CD14-positive monocyte (primary cell): ENCODE measurements around the gene ME3. TPM values are rescaled to one million over a fixed set of nuclear protein-coding genes. Genes with fewer than 3 reads are reported as not detected.

Source experiments
- DNase-seq, 3 donors: peaks; one replicate each; pipeline ENCODE4 v3.0.0-alpha.2; 2011 to 2022
- H2AFZ ChIP-seq: 2 replicates; pipeline ENCODE4 v1.6.0; 2012; ENCODE audit warnings: mild to moderate bottlenecking, low read depth, low read length, inconsistent platforms; ENCODE audit not compliant: insufficient read depth, poor library complexity, severe bottlenecking
- H3K27ac ChIP-seq, 2 donors: 1 replicate in 1 of 2; 2 replicates in 1 of 2; pipeline ENCODE4 v1.5.1; 2012 to 2013; ENCODE audit warnings: low read length in 2 of 2, control low read depth in 1 of 2, inconsistent platforms in 1 of 2, low read depth in 1 of 2, mild to moderate bottlenecking in 1 of 2
- H3K27me3 ChIP-seq, 2 donors: one replicate each; pipeline versions ENCODE4 v1.6.0 to v1.6.1; 2011 to 2013; ENCODE audit warnings: low read length in 2 of 2; ENCODE audit not compliant: control insufficient read depth in 2 of 2, insufficient read depth in 2 of 2
- H3K36me3 ChIP-seq, 2 donors: replicated peaks in 1 of 2; 1 replicate in 1 of 2; 2 replicates in 1 of 2; pipeline versions ENCODE4 v1.5.1 to v1.6.1; 2012 to 2013; ENCODE audit warnings: low read length in 2 of 2, control low read depth in 1 of 2, inconsistent platforms in 1 of 2, mild to moderate bottlenecking in 1 of 2; ENCODE audit not compliant: insufficient read depth in 2 of 2, control insufficient read depth in 1 of 2
- H3K4me1 ChIP-seq, 2 donors: 1 replicate in 1 of 2; 2 replicates in 1 of 2; pipeline versions ENCODE4 v1.5.1 to v1.6.1; 2012 to 2013; ENCODE audit warnings: low read length in 2 of 2, control low read depth in 1 of 2, inconsistent platforms in 1 of 2, mild to moderate bottlenecking in 1 of 2, moderate library complexity in 1 of 2; ENCODE audit not compliant: insufficient read depth in 2 of 2, control insufficient read depth in 1 of 2
- H3K4me2 ChIP-seq: replicated peaks from 2 replicates; pipeline ENCODE3; 2012; ENCODE audit warnings: low read length, moderate library complexity, mild to moderate bottlenecking; ENCODE audit not compliant: poor library complexity, severe bottlenecking; ENCODE audit errors: extremely low read depth
- H3K4me3 ChIP-seq, 3 experiments: fragments of 200-600 bp in 1 of 3; sonication (generic) in 1 of 3; replicated peaks in 1 of 3; 1 replicate in 2 of 3; 2 replicates in 1 of 3; pipeline ENCODE4 v1.5.1; 2011 to 2013; ENCODE audit warnings: low read length in 3 of 3, mild to moderate bottlenecking in 3 of 3, control low read depth in 2 of 3, low read depth in 2 of 3, inconsistent platforms in 1 of 3, moderate library complexity in 1 of 3
- H3K79me2 ChIP-seq: 2 replicates; pipeline ENCODE4 v1.6.0; 2012; ENCODE audit warnings: mild to moderate bottlenecking, control low read depth, inconsistent platforms, low read length, moderate library complexity; ENCODE audit not compliant: insufficient read depth
- H3K9ac ChIP-seq: 2 replicates; pipeline ENCODE4 v1.6.0; 2017; ENCODE audit warnings: low read length, mild to moderate bottlenecking; ENCODE audit not compliant: insufficient read depth, poor library complexity, severe bottlenecking
- H3K9me3 ChIP-seq, 2 donors: replicated peaks in 1 of 2; 1 replicate in 1 of 2; 2 replicates in 1 of 2; pipeline versions ENCODE4 v1.5.1 to v1.6.1; 2012 to 2013; ENCODE audit warnings: low read length in 2 of 2, control low read depth in 1 of 2; ENCODE audit not compliant: control insufficient read depth in 1 of 2, insufficient read depth in 1 of 2
- H4K20me1 ChIP-seq: 2 replicates; pipeline ENCODE4 v1.6.0; 2012; ENCODE audit warnings: mild to moderate bottlenecking, low read length, control low read depth, moderate library complexity; ENCODE audit not compliant: insufficient read depth
- H3K27ac Mint-ChIP-seq, 7 donors: one replicate each; pipeline ENCODE4 v1.8.0; 2020; ENCODE audit warnings: mild to moderate bottlenecking in 7 of 7, mixed read lengths in 7 of 7, moderate library complexity in 6 of 7, inconsistent platforms in 2 of 7
- H3K27me3 Mint-ChIP-seq, 3 donors: one replicate each; pipeline ENCODE4 v1.8.0; 2021 to 2022; ENCODE audit warnings: low read depth in 3 of 3, mild to moderate bottlenecking in 3 of 3, mixed read lengths in 3 of 3, moderate library complexity in 3 of 3, inconsistent platforms in 1 of 3
- H3K36me3 Mint-ChIP-seq, 2 donors: one replicate each; pipeline ENCODE4 v1.8.0; 2020; ENCODE audit warnings: mixed read lengths in 2 of 2, inconsistent platforms in 1 of 2, mild to moderate bottlenecking in 1 of 2
- H3K4me1 Mint-ChIP-seq: one replicate; pipeline ENCODE4 v1.8.0; 2020; ENCODE audit warnings: mild to moderate bottlenecking, mixed read lengths
- H3K4me3 Mint-ChIP-seq, 2 donors: one replicate each; pipeline ENCODE4 v1.8.0; 2020; ENCODE audit warnings: mild to moderate bottlenecking in 2 of 2, mixed read lengths in 2 of 2, moderate library complexity in 1 of 2
- H3K9me3 Mint-ChIP-seq, 7 donors: one replicate each; pipeline ENCODE4 v1.8.0; 2020 to 2022; ENCODE audit warnings: mixed read lengths in 7 of 7, mild to moderate bottlenecking in 6 of 7, moderate library complexity in 6 of 7, inconsistent platforms in 2 of 7
- CTCF ChIP-seq: fragments of 200-600 bp; IDR thresholded peaks from one replicate; pipeline ENCODE4 v1.8.0; 2022; ENCODE audit warnings: antibody characterized with exemption, mild to moderate bottlenecking
- WGBS: methylation state at CpG from one replicate; pipeline ENCODE4 v1.1.5; 2013; ENCODE audit warnings: missing lambda C conversion rate; ENCODE audit not compliant: insufficient coverage; 5-methylcytosine and 5-hydroxymethylcytosine counted together
- intact Hi-C, 2 donors: fragments of 100-400 bp; cut with micrococcal nuclease; formaldehyde crosslinking; loops; one replicate each; pipeline versions ENCODE4 v1.15.0 to v1.15.1; 2023
- polyA plus RNA-seq, 3 donors: library from polyadenylated mRNA; depleted of rRNA in 1 of 3; unstranded in 2 of 3; stranded (reverse) in 1 of 3; fragments of 300-500 nt in 2 of 3; fragments of >200 nt in 1 of 3; fragmentation: Illumina TruSeq in 2 of 3; gene quantifications; 1 replicate in 2 of 3; 2 replicates in 1 of 3; pipeline ENCODE4 v1.2.3, GENCODE V29; 2012 to 2021

Gene ME3
- polyA plus RNA-seq, 3 donors, result 0.31 to 3.0 (median 0.42) TPM

DNA sequence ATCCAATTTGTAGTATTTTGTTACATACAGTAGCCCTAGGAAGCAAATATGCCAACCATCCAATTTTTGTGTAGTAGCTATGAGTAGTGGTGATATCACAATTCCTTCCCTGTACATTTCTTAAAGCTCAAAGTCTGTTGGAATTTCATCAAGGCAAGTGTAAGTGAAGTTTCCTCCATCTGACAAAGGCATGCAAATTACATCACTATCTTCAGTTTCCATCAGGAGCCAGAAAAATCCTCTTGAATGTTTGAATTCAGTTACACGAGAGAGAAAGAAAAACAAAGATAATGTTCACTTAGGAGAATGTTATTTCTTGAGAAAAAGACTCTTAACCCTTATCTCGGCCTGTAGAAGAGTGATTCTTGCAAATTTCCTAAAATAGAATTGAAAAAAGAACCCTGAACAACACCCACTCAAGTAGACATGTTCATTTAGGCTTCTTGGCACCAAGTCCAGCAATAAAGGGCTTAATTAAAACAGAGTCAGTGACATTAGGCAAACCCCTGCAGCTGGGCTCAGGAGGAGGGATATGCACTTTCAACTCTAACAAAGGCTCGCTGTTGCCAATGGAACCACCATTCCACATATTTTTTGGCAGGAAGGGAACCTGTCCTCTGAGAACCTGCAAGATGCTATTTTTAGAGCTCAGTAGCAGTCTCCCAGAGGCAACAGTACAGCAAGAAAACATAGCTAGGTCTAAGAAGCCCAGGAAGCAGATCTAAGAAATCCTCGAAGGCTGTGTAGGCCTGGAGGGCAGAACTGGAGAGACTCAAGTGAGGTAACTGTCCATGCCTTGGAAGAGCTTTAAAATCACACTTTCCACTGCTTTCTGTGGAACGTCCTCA, 153.1 kb downstream of the ME3 start:
- Histone ChIP-seq H3K4me3 (no peak overlapping the region), H3K4me1 (peaks cover 4 to 5% of the 10 kb centered on the region in 2 donors), H4K20me1 (no peaks in the 10 kb centered on the region), H3K79me2 (no peaks in the 10 kb centered on the region), H3K9me3 (no peaks in the 10 kb centered on the region), H3K27ac (no peak overlapping the region), H3K9ac (no peak overlapping the region), H2AFZ (no peak overlapping the region), H3K36me3 (no peaks in the 10 kb centered on the region), H3K27me3 (no peaks in the 10 kb centered on the region), H3K4me2 (no peak overlapping the region)
- no peak for DNase-seq
- Mint-ChIP-seq H3K9me3 (peaks cover 0 to 3% (median 2%) of the 10 kb centered on the region in 7 donors), H3K4me3 (no peak overlapping the region), H3K36me3 (no peaks in the 10 kb centered on the region), H3K27ac (no peak overlapping the region), H3K4me1 (peaks cover 5% of the 10 kb centered on the region), H3K27me3 (peaks cover 0 to 2% (median 0%) of the 10 kb centered on the region in 3 donors)
- 100% methylated on average over 1 of the region's 5 CpGs for WGBS
- intact Hi-C loops, result no loop called here
- TF ChIP-seq CTCF, result no peak

DNA sequence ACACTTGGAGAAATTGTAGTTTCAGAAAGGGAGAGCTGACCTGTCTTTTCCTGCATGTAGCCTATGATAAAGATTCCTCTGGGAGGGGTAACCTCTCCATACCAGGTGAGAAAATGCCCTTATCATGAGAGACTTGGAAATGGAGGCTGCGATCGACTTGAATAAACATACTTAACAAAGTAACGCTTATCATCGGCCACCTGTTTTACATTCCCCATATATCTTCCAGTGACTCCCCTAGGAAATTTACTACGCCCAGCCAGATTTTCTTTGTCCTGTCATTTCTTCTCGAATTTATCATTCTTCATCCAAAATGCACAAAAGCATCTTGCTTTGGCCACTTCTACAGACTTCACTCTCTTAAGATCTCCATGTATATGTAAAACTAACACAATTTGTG, 154.2 kb downstream of the ME3 start:
- no peak overlapping the region for H3K4me2 ChIP-seq
- no peaks in the 10 kb centered on the region for H3K27me3 ChIP-seq
- intact Hi-C loops, result no loop called here
- peaks cover 11% of the 10 kb centered on the region for H3K4me1 Mint-ChIP-seq
- DNase-seq, result no peak
- H3K9me3 ChIP-seq, result no peaks in the 10 kb centered on the region
- no peak overlapping the region for H3K27ac ChIP-seq
- H3K36me3 Mint-ChIP-seq, result no peaks in the 10 kb centered on the region
- H2AFZ ChIP-seq, result no peak overlapping the region
- H3K27ac Mint-ChIP-seq, result no peak overlapping the region
- peaks cover 0 to 2% (median 0%) of the 10 kb centered on the region in 3 donors for H3K27me3 Mint-ChIP-seq
- 100% methylated on average over 1 of the region's 6 CpGs for WGBS
- no peak overlapping the region for H3K9ac ChIP-seq
- no peak overlapping the region for H3K4me3 Mint-ChIP-seq
- H3K36me3 ChIP-seq, result no peaks in the 10 kb centered on the region
- H4K20me1 ChIP-seq, result no peaks in the 10 kb centered on the region
- H3K4me3 ChIP-seq, result no peak overlapping the region
- H3K79me2 ChIP-seq, result no peaks in the 10 kb centered on the region
- H3K4me1 ChIP-seq, result peaks cover 8 to 12% of the 10 kb centered on the region in 2 donors
- TF ChIP-seq CTCF, result no peak
- H3K9me3 Mint-ChIP-seq, result peaks cover 0 to 3% (median 2%) of the 10 kb centered on the region in 7 donors
